ENCODE results near the gene TMEM229B. TPM values are rescaled to one million over a fixed set of nuclear protein-coding genes. Genes with fewer than 3 reads are reported as not detected.

Gene TMEM229B
- polyA plus RNA-seq, 3 donors, result 10.2 to 18.7 (median 17.3) TPM

DNA sequence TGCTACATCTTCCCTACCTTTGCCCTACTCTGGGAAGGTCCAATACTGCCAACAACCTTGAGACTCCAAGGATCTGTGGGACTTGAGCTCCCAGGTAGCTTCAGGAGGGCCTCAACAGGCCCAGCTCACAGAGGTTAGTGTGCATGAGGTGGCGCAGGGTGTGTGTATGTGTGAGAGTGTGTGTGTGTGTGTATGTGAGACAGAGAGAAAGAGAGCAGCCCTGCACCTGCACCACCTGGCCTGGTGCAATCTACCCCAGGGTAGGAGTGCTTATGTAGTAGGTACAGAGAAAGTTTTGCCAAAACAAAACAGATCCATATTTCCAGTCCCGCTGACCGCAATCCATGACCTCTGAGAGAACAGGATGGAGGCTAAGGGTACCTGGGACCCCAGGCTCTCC, 24.6 kb downstream of the TMEM229B start:
- no peaks in the 10 kb centered on the region for H3K36me3 Mint-ChIP-seq
- Histone ChIP-seq H3K9ac (ENCODE audit: insufficient read depth, low read length, poor library complexity, severe bottlenecking) (no peak overlapping the region), H3K9me3 (replicated peaks in 1 of 2; ENCODE audit: control insufficient read depth in 1 of 2, insufficient read depth in 1 of 2, low read length in 2 of 2) (no peaks in the 10 kb centered on the region), H3K36me3 (replicated peaks in 1 of 2; ENCODE audit: control insufficient read depth in 1 of 2, insufficient read depth in 2 of 2, low read length in 2 of 2) (no peaks in the 10 kb centered on the region), H2AFZ (ENCODE audit: insufficient read depth, low read depth, low read length, poor library complexity, severe bottlenecking) (no peak overlapping the region), H3K79me2 (ENCODE audit: insufficient read depth, low read length) (no peaks in the 10 kb centered on the region), H3K4me3 (replicated peaks in 1 of 3; ENCODE audit: low read depth in 2 of 3, low read length in 3 of 3) (no peak overlapping the region), H3K27me3 (ENCODE audit: control insufficient read depth in 2 of 2, insufficient read depth in 2 of 2, low read length in 2 of 2) (no peaks in the 10 kb centered on the region), H3K4me1 (ENCODE audit: control insufficient read depth in 1 of 2, insufficient read depth in 2 of 2, low read length in 2 of 2) (no peaks in the 10 kb centered on the region), H3K27ac (ENCODE audit: low read depth in 1 of 2, low read length in 2 of 2) (no peak overlapping the region), H3K4me2 (replicated peaks; ENCODE audit: extremely low read depth, low read length, poor library complexity, severe bottlenecking) (no peak overlapping the region), H4K20me1 (ENCODE audit: insufficient read depth, low read length) (no peaks in the 10 kb centered on the region)
- H3K27ac Mint-ChIP-seq, result no peak overlapping the region
- no peak overlapping the region for H3K4me3 Mint-ChIP-seq
- peaks cover 0 to 14% (median 4%) of the 10 kb centered on the region in 3 donors for H3K27me3 Mint-ChIP-seq (ENCODE audit: low read depth in 3 of 3)
- TF ChIP-seq, protein P1, sequence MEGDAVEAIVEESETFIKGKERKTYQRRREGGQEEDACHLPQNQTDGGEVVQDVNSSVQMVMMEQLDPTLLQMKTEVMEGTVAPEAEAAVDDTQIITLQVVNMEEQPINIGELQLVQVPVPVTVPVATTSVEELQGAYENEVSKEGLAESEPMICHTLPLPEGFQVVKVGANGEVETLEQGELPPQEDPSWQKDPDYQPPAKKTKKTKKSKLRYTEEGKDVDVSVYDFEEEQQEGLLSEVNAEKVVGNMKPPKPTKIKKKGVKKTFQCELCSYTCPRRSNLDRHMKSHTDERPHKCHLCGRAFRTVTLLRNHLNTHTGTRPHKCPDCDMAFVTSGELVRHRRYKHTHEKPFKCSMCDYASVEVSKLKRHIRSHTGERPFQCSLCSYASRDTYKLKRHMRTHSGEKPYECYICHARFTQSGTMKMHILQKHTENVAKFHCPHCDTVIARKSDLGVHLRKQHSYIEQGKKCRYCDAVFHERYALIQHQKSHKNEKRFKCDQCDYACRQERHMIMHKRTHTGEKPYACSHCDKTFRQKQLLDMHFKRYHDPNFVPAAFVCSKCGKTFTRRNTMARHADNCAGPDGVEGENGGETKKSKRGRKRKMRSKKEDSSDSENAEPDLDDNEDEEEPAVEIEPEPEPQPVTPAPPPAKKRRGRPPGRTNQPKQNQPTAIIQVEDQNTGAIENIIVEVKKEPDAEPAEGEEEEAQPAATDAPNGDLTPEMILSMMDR (IDR thresholded peaks at IDR 0.05), result no peak
- peaks cover 2% of the 10 kb centered on the region for H3K4me1 Mint-ChIP-seq
- no peak for DNase-seq
- H3K9me3 Mint-ChIP-seq, result peaks cover 0 to 3% (median 0%) of the 10 kb centered on the region in 7 donors
- 100% methylated on average over 1 of the region's 3 CpGs for WGBS (ENCODE audit: insufficient coverage)
- intact Hi-C loops (cut with micrococcal nuclease), result no loop called here

DNA sequence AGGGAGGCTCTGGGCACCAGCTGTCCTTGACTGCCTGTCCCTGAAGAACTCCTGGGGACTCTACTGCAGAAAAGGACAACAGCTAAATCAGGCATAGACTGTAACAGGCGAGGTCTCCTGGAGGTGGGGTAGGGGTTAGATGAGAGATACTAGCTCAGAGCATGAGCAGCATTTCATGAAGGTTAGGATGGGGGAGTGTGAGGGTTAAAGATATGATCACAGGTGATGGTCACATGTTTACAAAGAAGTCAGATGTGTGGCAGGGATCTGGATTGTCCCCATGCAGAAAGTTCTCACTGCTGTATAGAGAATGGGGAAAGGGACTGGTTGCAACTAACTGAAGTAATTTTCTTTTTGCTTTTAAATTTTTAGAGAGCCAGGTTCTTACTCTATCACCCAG, 26.5 kb downstream of the TMEM229B start:
- DNase-seq, result no peak
- no peaks in the 10 kb centered on the region for H3K4me1 Mint-ChIP-seq
- Histone ChIP-seq H3K4me1 (ENCODE audit: control insufficient read depth in 1 of 2, insufficient read depth in 2 of 2, low read length in 2 of 2) (no peaks in the 10 kb centered on the region), H3K4me2 (replicated peaks; ENCODE audit: extremely low read depth, low read length, poor library complexity, severe bottlenecking) (no peak overlapping the region), H3K27me3 (ENCODE audit: control insufficient read depth in 2 of 2, insufficient read depth in 2 of 2, low read length in 2 of 2) (no peaks in the 10 kb centered on the region), H3K9ac (ENCODE audit: insufficient read depth, low read length, poor library complexity, severe bottlenecking) (no peak overlapping the region), H3K79me2 (ENCODE audit: insufficient read depth, low read length) (no peaks in the 10 kb centered on the region), H4K20me1 (ENCODE audit: insufficient read depth, low read length) (no peaks in the 10 kb centered on the region), H3K4me3 (replicated peaks in 1 of 3; ENCODE audit: low read depth in 2 of 3, low read length in 3 of 3) (no peak overlapping the region), H3K9me3 (replicated peaks in 1 of 2; ENCODE audit: control insufficient read depth in 1 of 2, insufficient read depth in 1 of 2, low read length in 2 of 2) (no peaks in the 10 kb centered on the region), H3K27ac (ENCODE audit: low read depth in 1 of 2, low read length in 2 of 2) (no peak overlapping the region), H2AFZ (ENCODE audit: insufficient read depth, low read depth, low read length, poor library complexity, severe bottlenecking) (no peak overlapping the region), H3K36me3 (replicated peaks in 1 of 2; ENCODE audit: control insufficient read depth in 1 of 2, insufficient read depth in 2 of 2, low read length in 2 of 2) (no peaks in the 10 kb centered on the region)
- peak overlapping the region in 1 of 2 donors; percentile 12 for H3K4me3 Mint-ChIP-seq
- peaks cover 0 to 3% (median 0%) of the 10 kb centered on the region in 7 donors for H3K9me3 Mint-ChIP-seq
- TF ChIP-seq, protein P1 (IDR thresholded peaks at IDR 0.05), result no peak
- peaks cover 3 to 10% (median 4%) of the 10 kb centered on the region in 3 donors for H3K27me3 Mint-ChIP-seq (ENCODE audit: low read depth in 3 of 3)
- no peaks in the 10 kb centered on the region for H3K36me3 Mint-ChIP-seq
- intact Hi-C loops (cut with micrococcal nuclease), result no loop called here
- no peak overlapping the region for H3K27ac Mint-ChIP-seq
- 100% methylated on average over 1 of the region's 1 CpG for WGBS (ENCODE audit: insufficient coverage)
